Adipose tissue (tissue), 3 donors: ENCODE results near the gene RPL36A. TPM values are rescaled to one million over a fixed set of nuclear protein-coding genes. Genes with fewer than 3 reads are reported as not detected.

Source experiments
- H3K27ac ChIP-seq: one replicate; pipeline ENCODE4 v1.5.1; 2013; ENCODE audit warnings: low read depth, low read length
- WGBS, 3 donors: extraction: QIAGEN DNeasy Blood & Tissue Kit; methylation state at CpG; one replicate each; pipeline ENCODE4 v1.1.7; 2013; 5-methylcytosine and 5-hydroxymethylcytosine counted together
- polyA plus RNA-seq, 3 donors: library from polyadenylated mRNA; stranded (reverse); fragments of 200-250 nt; gene quantifications; one replicate each; pipeline ENCODE4 v1.2.3, GENCODE V29; 2013
- donor health status: healthy with polysubstance abuse.
- donor health status: Bipolar disorder and iron deficiency.
- donor health status: healthy.

RPL36A gene
- polyA plus RNA-seq, 3 donors: 1,715 to 3,463 (median 2,254) TPM

DNA sequence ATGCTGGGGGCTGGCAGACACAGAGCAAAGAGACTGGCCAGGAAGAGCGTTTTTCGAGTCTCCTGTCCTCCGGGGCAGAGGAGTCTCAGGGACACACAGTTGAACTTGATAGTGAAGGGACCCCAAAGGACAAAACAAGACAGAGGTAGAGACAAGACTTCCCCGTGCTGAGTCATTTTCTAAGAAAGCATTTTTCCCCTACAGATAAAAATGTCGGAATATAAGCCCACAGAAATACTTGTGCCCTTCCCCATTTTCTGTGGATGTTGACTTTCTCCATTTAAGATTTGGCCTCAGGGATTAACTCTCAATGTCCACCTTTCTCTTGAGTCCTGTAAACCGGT lies 4.3 kb upstream of the RPL36A start:
- WGBS, 3 donors: 61 to 81% (median 65%) methylated on average over 6 of the region's 6 CpGs
- H3K27ac ChIP-seq: no peak overlapping the region

DNA sequence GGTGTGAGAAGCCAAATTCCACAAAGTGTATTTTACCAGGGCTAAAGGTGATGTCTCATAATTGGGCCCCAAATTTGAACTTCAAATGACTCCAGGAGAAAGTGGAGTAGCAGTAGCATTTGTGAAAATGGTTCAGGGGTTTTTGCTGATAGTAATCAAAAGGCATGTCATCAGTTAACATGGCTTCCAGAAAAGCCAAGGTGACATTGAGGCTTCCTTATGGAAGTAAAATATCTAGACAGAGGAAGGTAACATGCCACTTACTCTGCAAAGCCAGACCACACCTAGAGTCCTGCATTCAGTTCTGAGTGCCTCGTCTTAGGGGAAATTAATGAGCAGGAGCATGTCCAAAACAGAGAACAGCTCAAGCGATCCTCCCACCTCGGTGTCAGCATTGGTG lies 2.2 kb upstream of the RPL36A start:
- 82 to 90% (median 85%) methylated on average over 3 of the region's 3 CpGs for WGBS, 3 donors

DNA sequence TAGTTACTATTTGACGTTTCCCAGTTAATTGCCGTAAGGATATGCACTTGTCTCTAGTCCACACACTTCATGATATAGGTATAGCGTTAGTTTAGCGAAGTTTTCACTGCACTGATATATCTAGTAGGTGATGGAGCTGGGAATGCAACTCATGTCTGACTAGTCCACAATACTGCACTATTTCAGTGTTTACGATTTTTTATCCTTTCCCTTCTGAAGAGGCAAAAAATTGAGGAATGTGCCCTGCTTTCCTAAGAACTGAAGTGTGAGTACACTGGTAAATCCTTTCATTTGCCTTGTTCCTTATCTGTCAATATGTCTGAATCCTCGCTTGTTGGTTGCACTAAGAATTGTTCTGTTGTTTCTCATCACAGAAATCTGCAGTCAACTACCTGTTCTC lies 1.0 kb downstream of the RPL36A start:
- H3K27ac ChIP-seq: no peak overlapping the region
- 24 to 60% (median 42%) methylated on average over 6 of the region's 6 CpGs for WGBS, 3 donors

More for the DNA sequence above, 2.2 kb upstream of the RPL36A start:
- no peak overlapping the region for H3K27ac ChIP-seq

DNA sequence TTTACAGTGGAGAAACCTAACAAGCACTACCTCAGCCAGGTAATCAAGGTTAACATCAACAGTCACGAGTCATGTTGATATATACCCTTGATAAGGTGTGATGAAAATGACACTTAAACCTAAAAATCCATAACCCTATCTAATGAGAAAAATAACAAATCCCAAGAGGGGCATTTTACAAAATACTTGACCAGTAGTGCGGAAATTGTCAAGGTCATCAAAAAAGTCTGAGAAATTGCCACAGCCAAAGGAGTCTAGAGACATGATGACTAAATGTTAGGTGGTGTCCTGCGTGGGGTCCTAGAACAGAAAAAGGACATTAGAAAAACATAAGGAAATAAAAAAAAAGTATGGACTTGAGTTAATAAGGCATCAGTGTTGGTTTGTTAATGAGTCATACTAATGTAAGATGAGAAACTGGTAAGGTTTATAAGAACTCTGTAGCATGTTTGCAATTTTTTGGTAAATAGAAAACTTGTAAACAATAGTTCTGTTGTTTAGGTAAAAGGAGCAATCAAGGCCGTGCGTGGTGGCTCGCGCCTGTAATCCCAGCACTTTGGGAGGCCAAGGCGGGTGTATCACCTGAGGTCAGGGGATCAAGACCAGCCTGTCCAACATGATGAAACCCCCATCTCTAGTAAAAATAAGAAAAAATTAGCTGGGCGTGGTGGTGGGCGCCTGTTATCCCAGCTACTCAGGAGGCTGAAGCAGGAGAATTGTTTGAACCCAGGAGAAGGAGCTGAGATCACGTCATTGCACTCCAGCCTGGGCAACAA lies 2.9 kb downstream of the RPL36A start:
- 81 to 86% (median 85%) methylated on average over 9 to 11 of the region's 11 CpGs for WGBS, 3 donors
- no peak overlapping the region for H3K27ac ChIP-seq

DNA sequence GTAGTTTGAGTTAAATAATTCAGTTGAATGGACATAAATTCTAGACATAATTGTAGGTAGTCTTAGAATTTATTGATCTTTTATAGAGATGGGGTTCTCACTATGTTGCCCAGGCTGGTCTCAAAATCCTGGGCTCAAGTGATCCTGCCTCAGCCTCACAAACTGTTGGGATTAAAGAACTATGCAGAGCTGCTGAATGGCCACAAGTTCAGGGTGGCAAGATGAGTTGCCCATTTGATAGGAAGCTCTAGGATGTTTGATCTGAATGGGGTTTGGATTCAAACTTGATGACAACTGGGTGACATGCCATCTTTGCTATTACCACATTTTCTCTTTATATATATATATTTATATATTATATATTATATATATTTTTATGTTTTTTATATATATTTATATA lies 3.6 kb downstream of the RPL36A start:
- no peak overlapping the region for H3K27ac ChIP-seq

DNA sequence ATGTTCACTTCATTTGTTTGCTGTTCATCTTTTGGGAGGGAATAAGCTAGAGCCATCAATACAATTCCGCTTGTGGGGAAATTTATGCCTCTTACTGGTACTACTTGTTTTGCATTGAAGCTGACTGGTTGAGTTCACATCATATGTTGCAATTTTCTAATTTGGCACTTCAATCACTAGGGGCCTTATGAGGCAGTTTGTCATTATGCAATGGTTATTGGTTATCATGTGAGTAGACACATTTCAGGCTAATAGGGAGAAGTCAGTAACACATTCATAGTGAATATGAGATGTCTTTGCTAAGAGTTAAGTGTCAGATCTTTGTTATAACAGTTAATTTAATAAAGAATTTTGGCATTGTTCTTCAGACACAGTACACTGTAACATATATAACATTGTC lies 5.0 kb downstream of the RPL36A start:
- WGBS, 3 donors: 74 to 93% (median 89%) methylated on average over 1 of the region's 1 CpG

DNA sequence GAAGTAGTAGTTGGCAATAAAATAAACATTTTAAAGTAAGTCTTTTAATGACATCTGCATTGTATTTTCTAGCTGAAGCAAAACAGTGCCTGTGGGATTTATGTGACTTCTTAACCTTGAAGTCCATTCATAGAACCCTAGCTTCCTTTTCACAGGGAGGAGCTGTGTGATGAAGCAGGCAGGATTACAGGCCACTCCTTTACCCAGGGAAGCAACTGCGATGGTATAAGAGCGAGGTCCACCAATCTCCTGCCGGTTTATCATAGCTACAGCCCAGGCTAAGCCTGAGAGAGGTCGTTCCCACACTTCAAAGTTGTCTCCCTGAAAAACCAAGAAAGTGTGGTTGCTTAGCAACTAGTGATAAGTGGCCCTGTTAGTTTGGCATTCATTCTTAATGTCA lies 7.0 kb downstream of the RPL36A start:
- no peak overlapping the region for H3K27ac ChIP-seq
- 32 to 54% (median 46%) methylated on average over 4 of the region's 4 CpGs for WGBS, 3 donors

More for the DNA sequence above, 5.0 kb downstream of the RPL36A start:
- no peak overlapping the region for H3K27ac ChIP-seq

DNA sequence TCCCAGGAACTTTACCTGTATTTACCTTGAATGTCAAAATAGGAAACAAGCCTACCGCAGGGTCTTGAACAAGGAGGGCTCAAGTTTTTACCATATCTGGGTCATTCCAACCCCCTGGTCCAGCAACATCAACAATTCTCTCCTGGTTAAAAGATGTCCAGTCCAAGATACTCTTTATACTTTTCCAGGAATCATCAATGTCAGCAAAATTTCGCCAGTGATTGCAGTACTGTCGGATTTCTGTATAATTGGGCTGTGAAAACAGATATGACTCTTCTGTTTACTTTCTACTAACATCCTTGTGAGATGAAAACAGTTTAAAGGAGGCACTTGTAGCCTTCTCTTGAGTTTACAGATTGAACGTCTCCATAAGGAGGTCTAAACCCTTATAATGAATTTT lies 7.9 kb downstream of the RPL36A start:
- WGBS, 3 donors: 71 to 91% (median 85%) methylated on average over 4 of the region's 4 CpGs
- H3K27ac ChIP-seq: no peak overlapping the region

DNA sequence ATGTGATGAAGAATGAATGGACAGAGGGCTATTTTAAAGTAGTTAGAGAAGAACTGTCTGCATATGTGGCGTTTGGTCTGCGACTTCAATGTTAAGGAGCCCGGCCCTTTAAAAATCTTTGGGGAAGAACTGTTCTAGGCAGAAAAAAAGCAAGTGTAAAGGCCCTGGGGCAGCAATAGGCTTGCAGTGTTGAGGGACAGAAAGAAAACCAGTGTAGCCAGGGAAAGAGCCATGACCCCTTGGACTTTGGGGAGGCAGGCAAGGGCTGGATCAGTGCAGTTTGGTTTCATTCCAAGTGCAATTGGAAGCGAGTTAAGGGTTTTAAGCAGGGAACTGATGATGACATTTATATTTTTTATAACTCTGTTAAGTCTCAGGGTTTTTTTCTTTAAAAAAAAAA lies 9.0 kb downstream of the RPL36A start:
- H3K27ac ChIP-seq: no peak overlapping the region
- 84 to 96% (median 91%) methylated on average over 4 of the region's 4 CpGs for WGBS, 3 donors

DNA sequence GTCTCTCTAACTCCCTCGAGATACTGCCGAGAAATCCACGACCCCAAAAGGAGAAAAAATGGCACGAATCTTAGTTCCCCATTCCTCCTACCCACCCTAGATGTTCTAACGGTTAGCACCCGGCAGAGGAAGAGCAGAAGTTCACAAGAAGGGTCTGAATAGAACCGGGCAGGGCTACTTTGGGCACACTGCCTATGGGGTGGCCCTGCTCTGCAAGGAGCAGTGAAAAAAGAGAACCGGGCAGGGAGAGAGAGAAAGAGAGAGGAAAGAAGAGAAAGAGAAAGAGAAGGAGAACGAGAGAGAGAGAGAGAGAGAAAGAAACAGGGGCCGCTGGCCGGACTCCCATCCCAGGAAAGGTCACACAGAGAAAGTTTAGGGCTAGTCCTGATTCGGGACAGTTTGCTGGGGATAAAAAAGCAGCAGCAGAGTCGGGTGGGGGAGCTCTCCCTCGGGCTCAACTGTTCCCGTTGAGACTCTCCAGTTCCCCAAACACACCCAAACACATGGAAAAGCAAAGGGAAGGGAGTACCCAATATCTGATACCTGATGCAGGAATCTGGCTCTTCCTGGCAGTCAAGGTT lies 16.4 kb downstream of the RPL36A start:
- H3K27ac ChIP-seq: peak overlapping the region; percentile 54
- WGBS, 3 donors: 1 to 24% (median 1%) methylated on average over 15 of the region's 15 CpGs

DNA sequence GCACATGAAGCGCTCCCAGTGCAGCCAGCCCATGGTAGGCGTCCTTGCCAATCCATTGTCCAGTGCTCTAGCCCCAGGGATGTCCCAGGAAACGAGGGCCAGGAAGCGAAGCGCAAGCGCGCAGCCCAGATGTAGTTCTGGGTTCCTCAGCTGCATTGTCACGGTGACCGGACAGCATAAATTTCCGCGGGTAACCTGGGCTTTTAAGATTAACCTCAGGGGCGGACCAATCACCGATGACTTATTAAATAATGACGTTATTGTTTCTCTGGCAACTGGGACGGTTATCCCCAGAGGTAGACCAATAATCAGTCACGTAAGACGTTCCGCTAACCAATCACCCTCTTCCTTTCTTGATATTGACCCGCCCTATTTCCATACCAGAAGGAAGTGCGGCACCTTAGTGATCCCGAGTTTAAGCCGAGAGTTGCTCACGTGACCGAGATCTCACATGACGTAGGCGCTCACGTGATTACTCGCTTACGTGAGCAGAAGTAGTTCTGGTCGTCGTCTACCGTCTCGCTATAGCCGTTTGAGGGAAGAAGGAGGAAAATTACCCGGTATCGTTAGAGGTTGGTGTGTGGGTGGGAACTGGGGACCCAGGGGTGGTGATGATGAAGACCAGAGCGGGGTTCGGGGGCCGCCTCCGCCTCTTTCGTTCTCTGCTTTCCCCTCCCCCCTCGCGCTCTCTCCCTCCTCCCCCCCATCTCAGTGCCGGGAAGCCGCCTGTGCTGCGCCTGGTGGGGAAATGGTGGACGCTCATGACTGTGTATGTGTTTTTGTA lies 17.1 kb downstream of the RPL36A start, which contains the start of the genes GLA and HNRNPH2:
Gene GLA (minus strand): TSS at position 178 of the 784 bp plus-strand sequence. CDS start 22 bp downstream, at position 156.
Gene HNRNPH2 (plus strand): TSS at position 475 of the 784 bp plus-strand sequence. CDS start 3,767 bp downstream, outside the sequence.
- peak within 1 kb of the TSS; percentile 90 for H3K27ac ChIP-seq
- whole genome bisulfite sequencing, 3 donors: 0 to 25% (median 1%) methylated on average over 40 to 46 of the region's 47 CpGs

DNA sequence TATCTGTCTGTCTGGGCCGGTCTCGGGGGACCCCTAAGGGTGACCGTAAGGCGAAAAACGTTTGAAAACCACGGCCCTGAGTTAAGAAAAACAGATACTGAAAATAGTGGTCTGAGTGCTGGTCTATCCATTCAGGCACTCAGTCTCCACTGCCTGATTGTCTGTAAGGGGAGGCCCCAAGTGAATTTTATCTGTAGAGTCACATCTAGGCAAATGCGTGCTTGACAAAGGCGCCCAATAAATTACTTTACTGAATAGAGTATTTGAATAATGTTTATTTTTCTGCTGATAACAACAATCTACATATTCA lies 17.7 kb downstream of the RPL36A start:
- 0 to 21% (median 1%) methylated on average over 8 of the region's 8 CpGs for WGBS, 3 donors
- peak overlapping the region; percentile 90 for H3K27ac ChIP-seq

DNA sequence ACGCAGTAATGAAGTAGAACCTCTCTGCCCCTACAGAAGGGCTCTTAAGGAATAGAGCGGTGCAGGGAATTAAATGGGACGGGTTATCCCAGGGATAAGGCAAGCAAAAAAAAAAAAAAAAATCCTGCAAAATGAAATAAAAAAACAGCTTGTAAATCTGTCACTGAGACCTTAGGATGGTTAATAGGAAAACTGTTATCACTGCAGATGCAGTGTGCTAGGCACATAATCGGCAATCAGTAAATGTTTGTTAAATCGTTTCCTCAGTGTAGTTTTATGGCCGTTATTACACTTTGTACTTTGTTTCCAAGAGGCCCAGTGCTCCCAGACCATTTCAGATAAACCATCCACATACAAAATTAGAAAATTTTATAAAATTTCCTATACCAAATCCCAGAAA lies 18.2 kb downstream of the RPL36A start:
- WGBS, 3 donors: 2 to 36% (median 3%) methylated on average over 6 of the region's 6 CpGs
- no peak overlapping the region for H3K27ac ChIP-seq

DNA sequence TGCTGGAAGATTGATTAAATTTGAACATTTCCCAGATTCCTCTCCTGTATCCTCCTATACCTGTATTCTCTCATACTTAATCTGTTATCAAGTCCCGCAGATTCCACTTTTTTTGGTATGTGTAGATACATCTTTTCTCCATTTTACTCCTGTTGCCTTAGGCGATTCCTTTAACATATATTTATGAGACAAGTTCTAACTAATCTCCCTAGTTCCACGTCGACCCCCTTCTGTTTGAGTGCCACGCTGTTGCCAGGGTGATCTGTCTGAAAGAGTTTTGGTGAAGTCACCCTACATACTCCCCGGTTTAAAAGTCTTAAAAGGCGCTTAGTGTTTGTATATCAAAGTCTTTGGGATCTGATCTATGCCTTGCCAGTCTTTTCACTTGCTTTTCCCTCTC lies 19.6 kb downstream of the RPL36A start:
- no peak overlapping the region for H3K27ac ChIP-seq
- 22 to 52% (median 46%) methylated on average over 7 of the region's 7 CpGs for WGBS, 3 donors

DNA sequence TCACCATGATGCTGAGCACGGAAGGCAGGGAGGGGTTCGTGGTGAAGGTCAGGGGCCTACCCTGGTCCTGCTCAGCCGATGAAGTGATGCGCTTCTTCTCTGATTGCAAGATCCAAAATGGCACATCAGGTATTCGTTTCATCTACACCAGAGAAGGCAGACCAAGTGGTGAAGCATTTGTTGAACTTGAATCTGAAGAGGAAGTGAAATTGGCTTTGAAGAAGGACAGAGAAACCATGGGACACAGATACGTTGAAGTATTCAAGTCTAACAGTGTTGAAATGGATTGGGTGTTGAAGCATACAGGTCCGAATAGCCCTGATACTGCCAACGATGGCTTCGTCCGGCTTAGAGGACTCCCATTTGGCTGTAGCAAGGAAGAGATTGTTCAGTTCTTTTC lies 21.2 kb downstream of the RPL36A start:
- WGBS, 3 donors: 72 to 86% (median 75%) methylated on average over 10 of the region's 10 CpGs
- no peak overlapping the region for H3K27ac ChIP-seq

DNA sequence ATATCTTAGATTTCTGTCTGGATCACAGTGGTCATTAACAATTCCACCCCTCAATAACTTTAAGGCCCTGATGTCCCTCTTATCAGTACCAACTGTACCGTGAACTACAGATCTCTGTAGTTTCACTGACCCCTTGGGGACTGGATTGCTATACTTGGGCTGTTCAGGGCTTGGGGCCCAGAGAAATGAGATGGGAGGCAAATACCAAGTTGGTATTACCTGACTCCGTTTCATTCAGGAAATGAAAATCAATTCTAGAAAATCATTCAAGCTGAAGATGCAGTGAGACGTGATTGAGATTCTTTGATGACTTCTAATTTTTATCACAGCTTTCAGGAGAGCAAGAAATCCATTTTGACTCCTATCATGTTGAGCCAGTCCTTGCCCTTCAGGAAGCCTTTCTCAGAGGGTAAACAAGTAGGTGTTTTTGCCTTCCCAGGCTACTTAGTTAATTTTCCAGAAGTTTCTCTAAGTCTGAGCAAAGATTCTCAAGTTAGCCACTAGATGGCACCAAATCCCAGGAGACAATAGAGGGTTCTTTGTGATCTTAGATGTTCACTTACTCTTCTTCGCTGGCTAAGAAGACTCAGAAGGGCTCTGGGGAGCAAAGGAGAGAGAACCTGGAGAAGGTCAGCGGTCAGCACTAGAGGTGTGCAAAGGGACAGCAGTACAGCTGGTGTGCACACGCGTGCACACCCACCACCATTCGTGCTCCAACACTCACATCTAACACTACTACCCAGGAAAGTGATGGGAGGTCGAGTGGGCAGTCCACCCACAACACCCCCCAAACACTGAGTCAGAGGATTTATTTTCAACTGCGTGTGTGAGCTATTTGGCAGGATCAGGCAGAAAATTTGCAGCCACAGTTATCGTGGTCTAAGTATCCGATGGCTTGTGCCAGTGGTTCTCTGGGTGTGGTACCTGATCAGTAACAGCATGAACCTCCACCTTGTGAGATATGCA lies 24.7 kb downstream of the RPL36A start:
- H3K27ac ChIP-seq: no peak overlapping the region
- 32 to 43% (median 38%) methylated on average over 11 to 12 of the region's 12 CpGs for WGBS, 3 donors

DNA sequence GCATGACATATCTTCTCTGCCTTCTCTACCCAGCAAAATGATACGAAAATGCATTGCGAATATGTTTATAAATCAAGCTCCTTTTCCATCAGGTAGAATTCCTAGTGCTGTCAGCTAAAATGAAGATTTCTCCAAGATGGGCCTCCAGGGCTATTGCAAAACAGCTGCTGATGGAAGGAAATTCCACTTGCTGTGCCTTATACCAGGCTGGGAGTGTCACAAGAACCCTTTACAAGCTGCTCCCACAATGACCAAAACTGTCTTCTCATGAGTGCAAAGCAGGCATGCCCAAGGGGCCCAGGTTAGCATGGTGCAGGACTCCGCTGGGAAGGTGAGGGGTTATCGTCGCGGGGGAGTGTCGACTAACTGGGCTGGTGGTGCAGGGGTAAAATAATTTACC lies 25.9 kb downstream of the RPL36A start:
- H3K27ac ChIP-seq: no peak overlapping the region
- WGBS, 3 donors: 77 to 80% (median 79%) methylated on average over 7 of the region's 7 CpGs

DNA sequence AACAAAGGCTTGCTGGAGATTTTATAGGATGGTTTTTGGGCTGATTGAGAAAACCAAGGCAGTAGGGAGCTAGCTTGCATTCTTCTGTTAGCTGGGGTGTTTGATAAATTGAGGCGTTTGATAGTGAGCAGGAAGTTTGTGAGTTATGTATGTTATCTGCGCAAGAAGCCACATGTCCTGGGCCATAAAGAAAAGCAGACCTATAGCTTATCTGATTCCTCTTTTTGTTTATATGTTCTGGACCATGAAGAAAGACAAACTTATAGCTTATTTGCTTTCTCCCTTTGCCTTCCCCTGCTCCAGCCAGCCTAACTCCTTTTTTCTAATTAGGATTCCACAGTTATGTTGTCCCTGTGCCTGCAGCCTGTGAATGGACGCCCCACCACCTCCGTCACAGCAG lies 26.4 kb downstream of the RPL36A start:
- 62 to 76% (median 70%) methylated on average over 4 of the region's 4 CpGs for WGBS, 3 donors
- H3K27ac ChIP-seq: no peak overlapping the region
